Esophagus muscularis mucosa (tissue), 4 donors: ENCODE measurements around the gene KIAA0513. TPM values are rescaled to one million over a fixed set of nuclear protein-coding genes. Genes with fewer than 3 reads are reported as not detected.

ENCODE experiments used
- DNase-seq: peaks from one replicate; pipeline ENCODE4 v3.0.0-alpha.2; 2017; ENCODE audit errors: extremely low spot score
- H3K27ac ChIP-seq, 4 donors: fragments of 200-600 bp; sonication (generic); replicated peaks in 1 of 4; 1 replicate in 3 of 4; 2 replicates in 1 of 4; pipeline ENCODE4 v1.5.1; 2016 to 2019; ENCODE audit warnings: mild to moderate bottlenecking in 1 of 4
- H3K27me3 ChIP-seq, 4 donors: fragments of 200-600 bp; sonication (generic); one replicate each; pipeline versions ENCODE4 v1.5.1 to v1.6.0; 2016 to 2019
- H3K36me3 ChIP-seq, 4 donors: fragments of 200-600 bp; sonication (generic); one replicate each; pipeline ENCODE4 v1.5.1; 2016 to 2019
- H3K4me1 ChIP-seq, 4 donors: fragments of 200-600 bp; sonication (generic); one replicate each; pipeline ENCODE4 v1.5.1; 2016 to 2019
- H3K4me3 ChIP-seq, 4 donors: fragments of 200-600 bp; sonication (generic); 1 replicate in 2 of 4; 2 replicates in 2 of 4; pipeline ENCODE4 v1.5.1; 2016 to 2019; ENCODE audit warnings: mild to moderate bottlenecking in 4 of 4, moderate library complexity in 1 of 4
- H3K9me3 ChIP-seq, 4 donors: fragments of 200-600 bp; sonication (generic); 1 replicate in 3 of 4; 2 replicates in 1 of 4; pipeline ENCODE4 v1.5.1; 2016 to 2019
- EP300 ChIP-seq: sonication (generic); formaldehyde crosslinking; IDR thresholded peaks from one replicate; pipeline ENCODE4 v1.6.1; 2017; ENCODE audit warnings: antibody characterized with exemption
- POLR2A ChIP-seq: fragments of 450-650 bp; IDR thresholded peaks from one replicate; pipeline ENCODE4 v1.6.1; 2017; ENCODE audit warnings: antibody characterized with exemption, moderate library complexity, mild to moderate bottlenecking, low read depth
- POLR2AphosphoS5 ChIP-seq, 2 donors: sonication (generic); formaldehyde crosslinking; IDR thresholded peaks; one replicate each; pipeline ENCODE4 v1.6.1; 2017; ENCODE audit warnings: antibody characterized with exemption in 2 of 2
- WGBS: methylation state at CpG from one replicate; pipeline ENCODE4 v1.1.5; 2018; 5-methylcytosine and 5-hydroxymethylcytosine counted together
- intact Hi-C: fragments of 100-400 bp; cut with DNase I; formaldehyde crosslinking; loops from one replicate; pipeline ENCODE4 v1.15.1; 2023
- total RNA-seq, 4 donors: library from RNA; depleted of rRNA; stranded (reverse); fragments of >200 nt; gene quantifications; one replicate each; pipeline versions ENCODE4 v1.1.0 to v1.2.1, GENCODE V29; 2016
- TF ChIP-seq, protein P1 (sequence below), 3 experiments: fragments of 200-600 bp in 2 of 3; fragments of 450-650 bp in 1 of 3; sonication (generic) in 2 of 3; IDR thresholded peaks; one replicate each; pipeline ENCODE4 v1.5.1; 2017 to 2019; ENCODE audit warnings: antibody characterized with exemption in 3 of 3, mild to moderate bottlenecking in 2 of 3, moderate library complexity in 1 of 3

The KIAA0513 gene
- total RNA-seq, 4 donors from 2014 or later: 16.4 to 28.8 (median 23.4) TPM

- Histone ChIP-seq H3K36me3 (peaks cover 12 to 24% (median 16%) of the 10 kb centered on the region in 4 donors), H3K27me3 (no peaks in the 10 kb centered on the region), H3K4me3 (no peak overlapping the region), H3K9me3 (no peaks in the 10 kb centered on the region), H3K27ac (no peak overlapping the region), H3K4me1 (peaks cover 0 to 11% (median 0%) of the 10 kb centered on the region in 4 donors)
- intact Hi-C loops: no loop called here
- TF ChIP-seq EP300 (no peak), POLR2AphosphoS5 (IDR thresholded peaks at IDR 0.05) (no peak), POLR2A (no peak)
- TF ChIP-seq, protein P1, sequence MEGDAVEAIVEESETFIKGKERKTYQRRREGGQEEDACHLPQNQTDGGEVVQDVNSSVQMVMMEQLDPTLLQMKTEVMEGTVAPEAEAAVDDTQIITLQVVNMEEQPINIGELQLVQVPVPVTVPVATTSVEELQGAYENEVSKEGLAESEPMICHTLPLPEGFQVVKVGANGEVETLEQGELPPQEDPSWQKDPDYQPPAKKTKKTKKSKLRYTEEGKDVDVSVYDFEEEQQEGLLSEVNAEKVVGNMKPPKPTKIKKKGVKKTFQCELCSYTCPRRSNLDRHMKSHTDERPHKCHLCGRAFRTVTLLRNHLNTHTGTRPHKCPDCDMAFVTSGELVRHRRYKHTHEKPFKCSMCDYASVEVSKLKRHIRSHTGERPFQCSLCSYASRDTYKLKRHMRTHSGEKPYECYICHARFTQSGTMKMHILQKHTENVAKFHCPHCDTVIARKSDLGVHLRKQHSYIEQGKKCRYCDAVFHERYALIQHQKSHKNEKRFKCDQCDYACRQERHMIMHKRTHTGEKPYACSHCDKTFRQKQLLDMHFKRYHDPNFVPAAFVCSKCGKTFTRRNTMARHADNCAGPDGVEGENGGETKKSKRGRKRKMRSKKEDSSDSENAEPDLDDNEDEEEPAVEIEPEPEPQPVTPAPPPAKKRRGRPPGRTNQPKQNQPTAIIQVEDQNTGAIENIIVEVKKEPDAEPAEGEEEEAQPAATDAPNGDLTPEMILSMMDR (IDR thresholded peaks at IDR 0.05): no peak
- no peak for DNase-seq
- 70% methylated on average over 10 of the region's 11 CpGs for WGBS
Measured at GRCh38 chr16:85062845-85063244, 35.2 kb downstream of the KIAA0513 start.

DNA sequence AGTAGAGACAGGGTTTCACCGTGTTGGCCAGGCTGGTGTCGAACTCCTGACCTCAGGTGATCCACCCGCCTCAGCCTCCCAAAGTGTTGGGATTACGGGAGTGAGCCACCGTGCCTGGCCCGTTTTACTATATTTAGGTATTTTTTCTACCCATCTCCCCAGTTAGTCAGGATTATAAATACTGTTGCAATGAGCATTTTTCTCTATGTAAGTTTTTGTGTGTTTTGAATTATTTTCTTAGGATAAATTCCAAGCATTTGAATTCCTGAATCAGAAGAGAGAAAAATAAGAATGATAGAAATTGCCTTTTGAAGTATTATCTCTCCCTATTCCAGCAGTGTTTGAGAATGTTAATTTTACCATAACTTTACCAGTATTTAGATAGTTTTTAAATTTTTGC is 36.6 kb downstream of the KIAA0513 start:
- H3K36me3 ChIP-seq: peaks cover 14 to 37% (median 24%) of the 10 kb centered on the region in 4 donors
- peaks cover 0 to 11% (median 0%) of the 10 kb centered on the region in 4 donors for H3K4me1 ChIP-seq
- no peaks in the 10 kb centered on the region for H3K27me3 ChIP-seq
- intact Hi-C loops: no loop called here
- H3K4me3 ChIP-seq: no peak overlapping the region
- TF ChIP-seq, protein P1 (IDR thresholded peaks at IDR 0.05): no peak
- no peak for TF ChIP-seq POLR2AphosphoS5 (IDR thresholded peaks at IDR 0.05)
- TF ChIP-seq POLR2A: no peak
- TF ChIP-seq EP300: no peak
- 92% methylated on average over 6 of the region's 6 CpGs for WGBS
- no peak overlapping the region for H3K27ac ChIP-seq
- no peak for DNase-seq
- no peaks in the 10 kb centered on the region for H3K9me3 ChIP-seq

- WGBS: 97% methylated on average over 13 of the region's 13 CpGs
- no peak for DNase-seq
- Histone ChIP-seq H3K9me3 (no peaks in the 10 kb centered on the region), H3K36me3 (peaks cover 15 to 46% (median 30%) of the 10 kb centered on the region in 4 donors), H3K4me3 (no peak overlapping the region), H3K27me3 (no peaks in the 10 kb centered on the region), H3K4me1 (peaks cover 0 to 11% (median 0%) of the 10 kb centered on the region in 4 donors), H3K27ac (no peak overlapping the region)
- TF ChIP-seq, protein P1 (IDR thresholded peaks at IDR 0.05): no peak
- TF ChIP-seq POLR2AphosphoS5 (IDR thresholded peaks at IDR 0.05): no peak
- intact Hi-C loops: no loop called here
Measured at GRCh38 chr16:85065099-85065498, 37.5 kb downstream of the KIAA0513 start.

GRCh38 chr16:85066346-85066885 is 38.8 kb downstream of the KIAA0513 start:
- DNase-seq: no peak

More at GRCh38 chr16:85066346-85066885, 38.8 kb downstream of the KIAA0513 start:
- 86% methylated on average over 12 of the region's 12 CpGs for WGBS
- peaks cover 0 to 11% (median 0%) of the 10 kb centered on the region in 4 donors for H3K4me1 ChIP-seq
- no peaks in the 10 kb centered on the region for H3K9me3 ChIP-seq
- intact Hi-C loops: no loop called here
- H3K27ac ChIP-seq: no peak overlapping the region
- no peak for TF ChIP-seq EP300
- TF ChIP-seq, protein P1 (IDR thresholded peaks at IDR 0.05): no peak
- no peak for TF ChIP-seq POLR2AphosphoS5 (IDR thresholded peaks at IDR 0.05)
- TF ChIP-seq POLR2A: no peak
- H3K36me3 ChIP-seq: peaks cover 17 to 59% (median 38%) of the 10 kb centered on the region in 4 donors
- no peaks in the 10 kb centered on the region for H3K27me3 ChIP-seq
- H3K4me3 ChIP-seq: no peak overlapping the region
